Karpas-422 (cell line): ENCODE measurements around the gene INPP5E. TPM values are rescaled to one million over a fixed set of nuclear protein-coding genes. Genes with fewer than 3 reads are reported as not detected.

ENCODE experiments used
- DNase-seq: peaks from one replicate; pipeline ENCODE4 v3.0.0-alpha.2; 2015
- H2AFZ ChIP-seq: fragments of 200-600 bp; sonication (generic); 2 replicates; pipeline ENCODE4 v1.6.1; 2014; ENCODE audit warnings: antibody characterized with exemption, low read length, mixed read lengths
- H3K27ac ChIP-seq: fragments of 200-600 bp; sonication (generic); 2 replicates; pipeline ENCODE4 v1.5.1; 2014; ENCODE audit warnings: mild to moderate bottlenecking, low read length, moderate library complexity
- H3K27me3 ChIP-seq: fragments of 200-600 bp; sonication (generic); 2 replicates; pipeline ENCODE4 v1.6.1; 2014; ENCODE audit warnings: low read length, mixed read lengths
- H3K36me3 ChIP-seq: fragments of 200-600 bp; sonication (generic); 2 replicates; pipeline ENCODE4 v1.6.1; 2014; ENCODE audit warnings: low read length, mixed read lengths; ENCODE audit not compliant: insufficient read depth
- H3K4me1 ChIP-seq: fragments of 200-600 bp; sonication (generic); 2 replicates; pipeline ENCODE4 v1.6.1; 2014; ENCODE audit warnings: mild to moderate bottlenecking, low read length, mixed read lengths
- H3K4me2 ChIP-seq: fragments of 200-600 bp; sonication (generic); 2 replicates; pipeline ENCODE4 v1.6.1; 2014; ENCODE audit warnings: low read length, low read depth, mild to moderate bottlenecking; ENCODE audit not compliant: poor library complexity, severe bottlenecking
- H3K4me3 ChIP-seq: fragments of 200-600 bp; sonication (generic); 2 replicates; pipeline ENCODE4 v1.5.1; 2014; ENCODE audit warnings: mild to moderate bottlenecking, antibody characterized with exemption, low read length, mixed read lengths
- H3K79me2 ChIP-seq: fragments of 200-600 bp; sonication (generic); 2 replicates; pipeline ENCODE4 v1.6.1; 2014; ENCODE audit warnings: mild to moderate bottlenecking, low read length, mixed read lengths
- H3K9ac ChIP-seq: fragments of 200-600 bp; sonication (generic); 2 replicates; pipeline ENCODE4 v1.6.0; 2014; ENCODE audit warnings: low read length
- H3K9me2 ChIP-seq: fragments of 200-600 bp; sonication (generic), shearing (Covaris generic); replicated peaks from 2 replicates; pipeline ENCODE4 v1.6.0; 2014; ENCODE audit warnings: mild to moderate bottlenecking, low read length, moderate library complexity; ENCODE audit not compliant: insufficient read depth
- H3K9me3 ChIP-seq: fragments of 300-700, 200-600 bp; sonication (generic); 2 replicates; pipeline ENCODE4 v1.6.1; 2014; ENCODE audit warnings: low read length, mixed read lengths
- H4K20me1 ChIP-seq: fragments of 200-600 bp; sonication (generic); 2 replicates; pipeline ENCODE4 v1.6.1; 2014; ENCODE audit warnings: mild to moderate bottlenecking, antibody characterized with exemption, low read length, low read depth; ENCODE audit not compliant: insufficient read depth
- total RNA-seq: library from RNA; depleted of rRNA; stranded (reverse); fragments of >200 nt; shearing (Covaris generic); gene quantifications from 2 replicates; pipeline ENCODE4 v1.2.3, GENCODE V29; 2014; ENCODE audit warnings: low replicate concordance

The INPP5E gene
- total RNA-seq, 1 experiment from 2014 or later: 8.0 TPM

DNA sequence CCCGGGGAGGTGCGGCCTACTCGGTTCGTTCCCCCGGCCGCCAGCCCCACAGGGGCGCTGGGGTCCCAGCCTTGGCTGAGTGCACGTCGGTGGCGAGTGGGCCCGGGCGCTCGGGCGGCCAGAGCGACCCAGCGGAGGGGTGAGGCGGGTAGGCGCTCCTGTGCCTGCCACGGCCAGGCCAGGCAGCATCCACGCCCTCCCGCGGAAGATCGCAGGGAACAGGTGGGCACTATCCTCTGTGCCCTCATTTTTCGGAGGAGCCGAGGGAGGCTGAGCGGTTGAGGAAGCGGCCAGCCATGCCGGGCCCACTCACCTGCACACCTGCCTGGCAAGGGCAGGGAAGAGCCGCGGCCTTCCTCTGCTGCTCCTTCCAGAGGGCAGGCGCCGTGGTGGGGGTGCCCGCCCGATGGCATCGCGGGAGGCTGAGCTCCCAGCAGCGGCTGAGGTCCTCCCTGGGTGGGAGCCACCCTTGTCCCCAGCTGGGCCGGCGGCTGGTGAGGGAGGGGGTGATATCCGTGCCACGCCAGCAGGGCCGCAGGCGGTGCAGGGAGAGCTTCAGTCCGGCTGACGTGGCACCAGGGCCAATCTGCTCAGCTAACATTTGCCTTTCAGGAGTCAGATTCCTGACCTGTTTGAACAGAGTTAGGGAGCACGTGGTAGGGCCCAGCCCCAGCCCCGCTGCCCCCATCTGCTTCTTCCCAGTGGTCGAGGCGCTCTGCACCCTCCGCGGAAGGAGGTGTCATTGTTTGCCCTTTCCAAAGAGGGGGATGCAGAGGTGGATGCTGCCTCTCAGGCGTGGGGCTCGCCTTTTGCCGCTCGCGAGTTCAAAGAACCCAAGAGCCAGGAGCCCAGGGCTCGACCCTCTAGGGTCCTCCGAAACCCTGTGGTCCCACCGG is 44.8 kb upstream of the INPP5E start:
- Histone ChIP-seq H3K9ac (peak overlapping the region; percentile 89), H3K36me3 (no peaks in the 10 kb centered on the region), H2AFZ (peak overlapping the region; percentile 94; the same call in 1 of the 2 replicates), H3K4me2 (peak overlapping the region; percentile 97), H3K9me3 (no peaks in the 10 kb centered on the region), H3K4me3 (peak overlapping the region; percentile 74), H3K4me1 (peaks cover 23% of the 10 kb centered on the region), H3K79me2 (peaks cover 34% of the 10 kb centered on the region), H3K9me2 (no peaks in the 10 kb centered on the region), H3K27me3 (no peaks in the 10 kb centered on the region), H3K27ac (no peak overlapping the region), H4K20me1 (peaks cover 28% of the 10 kb centered on the region; the same call in 1 of the 2 replicates)
- DNase-seq: no peak

DNA sequence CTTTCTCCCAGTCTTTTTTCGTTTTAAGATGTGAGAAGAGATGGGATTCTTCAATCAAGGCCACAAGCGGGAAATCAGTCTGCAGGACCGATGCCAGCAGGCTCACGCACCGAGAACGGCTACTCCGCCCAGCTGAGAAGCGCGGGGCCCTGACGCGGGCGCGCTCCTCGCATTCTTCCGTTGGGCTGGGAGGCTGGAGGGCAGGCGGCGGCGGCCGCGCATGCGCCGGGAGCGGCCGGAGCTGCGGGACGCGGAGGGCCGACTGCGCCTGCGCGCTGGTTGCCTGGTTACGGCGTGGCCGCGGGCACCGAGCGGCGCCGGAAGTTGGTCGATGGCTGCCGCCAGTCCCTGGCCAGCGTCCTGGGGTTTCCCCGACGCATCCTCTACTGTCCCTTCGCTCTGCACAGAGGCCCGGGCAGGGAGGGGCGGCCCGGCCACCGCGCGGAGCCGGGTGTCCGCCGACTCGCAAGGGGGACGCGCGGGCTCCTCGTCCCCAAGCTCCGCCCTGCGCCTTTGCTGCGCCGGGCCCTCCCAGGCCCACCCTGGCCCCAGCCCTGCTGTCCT is 44.0 kb upstream of the INPP5E start:
- peaks cover 23% of the 10 kb centered on the region for H3K4me1 ChIP-seq
- H3K9me2 ChIP-seq: no peaks in the 10 kb centered on the region
- no peaks in the 10 kb centered on the region for H3K27me3 ChIP-seq
- H3K9ac ChIP-seq: peak overlapping the region; percentile 89
- H3K27ac ChIP-seq: peak overlapping the region; percentile 94
- H3K4me3 ChIP-seq: peak overlapping the region; percentile 74
- H3K4me2 ChIP-seq: peak overlapping the region; percentile 97
- no peaks in the 10 kb centered on the region for H3K9me3 ChIP-seq
- H3K36me3 ChIP-seq: no peaks in the 10 kb centered on the region
- H4K20me1 ChIP-seq: peaks cover 31% of the 10 kb centered on the region; the same call in 1 of the 2 replicates
- peak overlapping the region; percentile 94; the same call in 1 of the 2 replicates for H2AFZ ChIP-seq
- DNase-seq: peak; percentile 97
- peaks cover 41% of the 10 kb centered on the region for H3K79me2 ChIP-seq

DNA sequence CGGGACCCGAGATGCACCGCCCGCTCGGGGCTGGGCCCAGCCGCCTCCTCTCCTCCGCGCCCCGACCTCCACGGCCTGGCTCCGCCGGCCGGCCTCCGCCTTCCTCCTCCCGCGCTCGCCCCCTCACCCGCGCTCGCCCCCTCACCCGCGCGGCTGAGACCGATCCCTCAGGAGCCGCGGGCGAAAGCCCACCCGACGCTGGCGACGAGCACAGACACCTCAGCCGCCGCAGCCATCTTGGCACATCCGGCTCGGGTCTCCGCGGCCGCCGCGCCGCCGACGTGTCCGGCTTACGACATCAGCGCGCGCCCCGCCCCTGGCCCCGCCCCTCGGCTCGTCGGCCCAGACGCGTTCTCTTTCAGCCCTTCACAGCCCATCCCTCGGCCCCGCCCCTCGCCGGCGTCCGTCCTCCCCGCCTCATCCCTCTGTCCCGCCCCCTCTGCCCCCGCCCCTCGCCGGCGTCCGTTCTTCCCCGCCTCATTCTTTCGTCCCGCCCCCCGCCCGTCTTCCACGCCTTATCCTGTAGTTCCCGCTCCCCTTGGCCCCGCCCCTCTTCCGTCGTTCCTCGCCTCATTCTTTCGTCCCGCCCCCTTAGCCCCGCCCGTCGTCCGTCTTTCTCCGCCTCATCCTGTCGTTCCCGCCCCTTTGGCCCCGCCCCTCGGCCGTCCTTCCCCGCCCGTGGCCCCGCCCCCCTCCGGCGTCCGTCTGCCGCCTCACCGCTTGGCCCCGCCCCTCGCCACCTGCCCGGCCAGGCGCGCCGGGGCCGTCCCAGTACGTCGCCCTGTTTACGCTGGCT is 43.3 kb upstream of the INPP5E start, which contains the start of gene SEC16A:
TSS of gene SEC16A (minus strand) at position 248 of the 796 bp plus-strand sequence. CDS start 5,425 bp downstream, outside the sequence.
- Histone ChIP-seq H3K4me3 (peak within 1 kb of the TSS; percentile 88), H3K9me2 (no peaks in the 10 kb centered on the region), H3K79me2 (peaks cover 48% of the 10 kb centered on the region), H4K20me1 (peaks cover 31% of the 10 kb centered on the region; the same call in 1 of the 2 replicates), H3K27ac (peak within 1 kb of the TSS; percentile 94), H3K9me3 (no peaks in the 10 kb centered on the region), H2AFZ (peak within 1 kb of the TSS; percentile 94; the same call in 1 of the 2 replicates), H3K4me2 (peak within 1 kb of the TSS; percentile 97), H3K4me1 (peaks cover 23% of the 10 kb centered on the region), H3K9ac (peak within 1 kb of the TSS; percentile 89), H3K36me3 (no peaks in the 10 kb centered on the region), H3K27me3 (no peaks in the 10 kb centered on the region)
- DNase-seq: peak; percentile 99

DNA sequence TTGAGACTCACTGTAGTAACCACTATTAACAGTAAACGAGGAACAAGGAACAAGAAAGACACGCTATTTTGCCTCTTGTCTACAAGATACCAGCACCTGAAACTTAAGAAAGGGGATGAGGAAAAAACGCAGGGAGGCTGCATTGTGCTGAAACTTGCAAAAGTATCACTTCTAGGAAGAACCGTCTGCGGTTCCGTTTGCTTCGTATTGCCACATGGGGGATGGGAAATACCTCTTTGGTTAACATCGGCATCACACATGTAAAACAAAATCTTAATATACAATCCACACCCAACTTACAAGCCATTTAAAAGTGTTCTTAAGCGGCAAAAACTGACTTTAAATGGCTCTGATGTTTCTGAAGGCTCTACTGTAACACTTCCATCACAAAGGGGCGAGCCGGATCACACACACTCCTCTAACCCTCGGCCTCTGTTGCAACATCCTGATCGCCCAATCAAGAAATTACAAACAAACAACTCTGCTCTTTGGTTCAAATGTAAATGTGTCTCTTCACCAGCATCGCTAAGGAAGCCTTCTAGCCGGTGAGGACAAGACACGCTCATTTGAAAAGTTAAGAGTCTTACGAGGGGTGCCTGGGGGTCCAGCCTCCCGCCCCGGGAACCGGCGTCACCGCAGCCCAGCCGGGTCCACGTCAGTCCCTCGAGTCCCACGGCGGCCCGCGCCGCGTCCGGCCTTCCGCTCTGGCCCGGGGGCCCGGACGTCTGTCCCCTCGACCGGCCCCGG is 42.6 kb upstream of the INPP5E start:
- H3K27ac ChIP-seq: peak overlapping the region; percentile 20; the same call in 1 of the 2 replicates
- H3K27me3 ChIP-seq: no peaks in the 10 kb centered on the region
- H3K4me3 ChIP-seq: peak overlapping the region; percentile 88
- H3K4me1 ChIP-seq: peaks cover 23% of the 10 kb centered on the region
- no peak overlapping the region for H2AFZ ChIP-seq
- H3K9me2 ChIP-seq: no peaks in the 10 kb centered on the region
- peak overlapping the region; percentile 81 for H3K9ac ChIP-seq
- H3K9me3 ChIP-seq: no peaks in the 10 kb centered on the region
- peak; percentile 44 for DNase-seq
- H4K20me1 ChIP-seq: peaks cover 31% of the 10 kb centered on the region; the same call in 1 of the 2 replicates
- peak overlapping the region; percentile 88 for H3K4me2 ChIP-seq
- H3K79me2 ChIP-seq: peaks cover 55% of the 10 kb centered on the region
- peaks cover 4% of the 10 kb centered on the region; the same call in 1 of the 2 replicates for H3K36me3 ChIP-seq

DNA sequence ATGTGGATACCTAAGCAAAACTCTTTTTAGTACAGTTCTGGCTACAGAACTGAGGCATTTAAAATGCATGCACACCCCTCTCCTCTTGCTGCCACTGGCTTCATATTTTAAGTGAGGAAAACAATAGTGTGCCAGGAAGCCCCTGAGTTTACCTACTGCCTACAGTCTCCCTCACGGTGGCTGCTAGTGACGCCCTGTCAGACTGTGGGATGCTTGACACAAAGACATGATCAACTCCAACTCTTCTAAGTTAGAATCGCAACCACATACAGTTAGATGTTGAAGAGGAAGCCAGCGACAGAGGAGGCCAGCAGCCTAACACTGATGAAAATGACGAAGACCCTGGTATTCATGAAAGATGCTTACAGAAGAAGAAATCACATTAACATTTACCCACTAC is 41.9 kb upstream of the INPP5E start:
- H3K79me2 ChIP-seq: peaks cover 56% of the 10 kb centered on the region

DNA sequence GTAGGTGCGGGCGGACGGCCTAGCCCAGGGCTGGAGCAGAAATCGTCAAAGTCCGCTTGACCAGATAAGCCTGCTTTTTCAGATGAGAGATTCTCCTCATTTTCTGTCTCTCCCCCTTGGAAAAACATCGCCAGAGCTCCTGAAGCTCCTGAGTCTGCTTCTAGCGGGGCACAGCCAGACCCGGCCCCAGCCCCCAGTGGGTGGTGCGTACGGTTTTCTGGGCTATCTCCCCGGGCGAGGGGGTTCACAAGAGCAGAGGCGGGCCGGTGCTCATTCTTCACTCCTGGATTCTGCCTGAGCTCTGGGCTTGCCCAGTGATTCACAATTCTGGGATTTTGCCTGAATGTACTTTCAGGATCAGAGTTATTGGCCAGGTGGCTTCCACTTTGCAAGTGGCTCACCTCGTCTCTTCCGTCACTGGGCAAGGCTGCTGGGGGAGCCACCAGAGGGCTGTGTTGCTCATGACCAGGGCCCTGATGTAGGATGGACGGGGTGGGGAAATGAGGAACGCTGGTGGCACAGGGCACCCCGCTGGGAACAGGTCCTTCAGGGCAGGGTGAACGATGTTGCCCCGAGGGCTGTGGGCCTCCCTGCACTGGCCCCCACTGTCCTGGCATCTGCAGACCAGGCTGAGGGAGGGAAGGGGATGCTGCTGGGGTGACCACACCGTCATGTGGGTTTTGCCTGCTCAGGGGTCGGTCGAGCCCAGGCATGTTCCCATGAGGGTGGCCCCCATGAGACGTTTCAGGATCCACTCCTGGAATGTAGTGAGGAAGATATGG is 36.9 kb upstream of the INPP5E start:
- Histone ChIP-seq H3K27me3 (no peaks in the 10 kb centered on the region), H3K9ac (no peak overlapping the region)

More for the DNA sequence above, 41.9 kb upstream of the INPP5E start:
- peak overlapping the region; percentile 88 for H3K4me2 ChIP-seq
- no peaks in the 10 kb centered on the region for H3K9me3 ChIP-seq
- H3K9ac ChIP-seq: peak overlapping the region; percentile 81
- peaks cover 31% of the 10 kb centered on the region; the same call in 1 of the 2 replicates for H4K20me1 ChIP-seq
- no peaks in the 10 kb centered on the region for H3K9me2 ChIP-seq
- no peak overlapping the region for H3K27ac ChIP-seq
- H3K4me1 ChIP-seq: peaks cover 23% of the 10 kb centered on the region
- H3K36me3 ChIP-seq: peaks cover 10% of the 10 kb centered on the region; the same call in 1 of the 2 replicates
- H3K4me3 ChIP-seq: peak overlapping the region; percentile 88
- H3K27me3 ChIP-seq: no peaks in the 10 kb centered on the region
- no peak overlapping the region for H2AFZ ChIP-seq
- no peak for DNase-seq

More for the DNA sequence above, 36.9 kb upstream of the INPP5E start:
- peaks cover 59% of the 10 kb centered on the region for H3K79me2 ChIP-seq
- H3K9me2 ChIP-seq: no peaks in the 10 kb centered on the region
- H3K4me1 ChIP-seq: peaks cover 3% of the 10 kb centered on the region
- H3K4me3 ChIP-seq: no peak overlapping the region
- peaks cover 27% of the 10 kb centered on the region for H3K36me3 ChIP-seq
- peaks cover 19% of the 10 kb centered on the region; the same call in 1 of the 2 replicates for H4K20me1 ChIP-seq
- no peak overlapping the region for H2AFZ ChIP-seq
- H3K27ac ChIP-seq: no peak overlapping the region
- DNase-seq: no peak
- H3K9me3 ChIP-seq: no peaks in the 10 kb centered on the region
- H3K4me2 ChIP-seq: no peak overlapping the region
